ENCODE results near the gene CTBP1. TPM values are rescaled to one million over a fixed set of nuclear protein-coding genes. Genes with fewer than 3 reads are reported as not detected.

Gene CTBP1
- total and polyA plus RNA-seq, 2 experiments from 2014 or later = 40.1 to 160 TPM

DNA sequence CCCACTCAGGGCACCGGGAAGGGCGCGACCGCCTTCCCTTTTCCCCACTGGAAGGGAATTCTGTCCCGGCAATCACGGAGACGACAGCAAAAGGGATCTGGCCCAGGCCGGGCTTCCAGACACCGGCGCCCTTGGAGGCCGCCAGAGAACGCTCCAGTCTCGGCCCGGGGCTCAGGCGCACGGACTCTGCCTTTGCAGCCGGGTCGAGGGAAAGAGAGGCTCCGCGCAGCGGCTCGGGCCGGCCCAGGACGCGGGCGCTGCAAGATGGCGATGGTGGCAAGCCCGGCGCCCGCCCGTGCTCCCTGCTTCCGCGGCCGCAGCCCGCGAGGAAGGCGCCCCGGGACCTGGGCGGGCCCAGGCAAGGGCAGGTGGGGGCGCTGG, 1.1 kb downstream of the CTBP1 start:
- no peak for TF ChIP-seq EZH2phosphoT487 (IDR thresholded peaks at IDR 0.05; ENCODE audit: insufficient read depth, low read depth)
- no peak for TF ChIP-seq EZH2 (IDR thresholded peaks at IDR 0.05; ENCODE audit: insufficient read depth, poor library complexity, severe bottlenecking)
- Histone ChIP-seq H3K79me2 (ENCODE audit: insufficient read depth) (peaks cover 72% of the 10 kb centered on the region), H3K9me3 (ENCODE audit: low read depth) (no peaks in the 10 kb centered on the region), H3K27ac (peak overlapping the region; percentile 80), H3F3A (ENCODE audit: insufficient read depth) (no peaks in the 10 kb centered on the region), H3K36me3 (ENCODE audit: low read depth) (no peaks in the 10 kb centered on the region), H2AFZ (peak overlapping the region; percentile 51), H3K9ac (peak overlapping the region; percentile 93), H3K4me3 (peak overlapping the region; percentile 90), H3K9me2 (ENCODE audit: insufficient read depth) (no peaks in the 10 kb centered on the region), H3K4me2 (ENCODE audit: unreplicated experiment) (peak overlapping the region; percentile 87), H4K20me1 (ENCODE audit: insufficient read depth) (no peaks in the 10 kb centered on the region), H3K4me1 (ENCODE audit: insufficient read depth) (peaks cover 13% of the 10 kb centered on the region; the same call in 1 of the 2 replicates), H3K27me3 (replicated peaks; ENCODE audit: insufficient read depth) (no peaks in the 10 kb centered on the region)
- in situ Hi-C loops (cut with MboI) = no loop called here
- WGBS, 2 experiments (ENCODE audit: low coverage in 1 of 2, low lambda C conversion rate in 2 of 2, missing lambda C conversion rate in 2 of 2) = 0 to 3% methylated on average over 17 to 18 of the region's 40 CpGs
- no peak for DNase-seq

DNA sequence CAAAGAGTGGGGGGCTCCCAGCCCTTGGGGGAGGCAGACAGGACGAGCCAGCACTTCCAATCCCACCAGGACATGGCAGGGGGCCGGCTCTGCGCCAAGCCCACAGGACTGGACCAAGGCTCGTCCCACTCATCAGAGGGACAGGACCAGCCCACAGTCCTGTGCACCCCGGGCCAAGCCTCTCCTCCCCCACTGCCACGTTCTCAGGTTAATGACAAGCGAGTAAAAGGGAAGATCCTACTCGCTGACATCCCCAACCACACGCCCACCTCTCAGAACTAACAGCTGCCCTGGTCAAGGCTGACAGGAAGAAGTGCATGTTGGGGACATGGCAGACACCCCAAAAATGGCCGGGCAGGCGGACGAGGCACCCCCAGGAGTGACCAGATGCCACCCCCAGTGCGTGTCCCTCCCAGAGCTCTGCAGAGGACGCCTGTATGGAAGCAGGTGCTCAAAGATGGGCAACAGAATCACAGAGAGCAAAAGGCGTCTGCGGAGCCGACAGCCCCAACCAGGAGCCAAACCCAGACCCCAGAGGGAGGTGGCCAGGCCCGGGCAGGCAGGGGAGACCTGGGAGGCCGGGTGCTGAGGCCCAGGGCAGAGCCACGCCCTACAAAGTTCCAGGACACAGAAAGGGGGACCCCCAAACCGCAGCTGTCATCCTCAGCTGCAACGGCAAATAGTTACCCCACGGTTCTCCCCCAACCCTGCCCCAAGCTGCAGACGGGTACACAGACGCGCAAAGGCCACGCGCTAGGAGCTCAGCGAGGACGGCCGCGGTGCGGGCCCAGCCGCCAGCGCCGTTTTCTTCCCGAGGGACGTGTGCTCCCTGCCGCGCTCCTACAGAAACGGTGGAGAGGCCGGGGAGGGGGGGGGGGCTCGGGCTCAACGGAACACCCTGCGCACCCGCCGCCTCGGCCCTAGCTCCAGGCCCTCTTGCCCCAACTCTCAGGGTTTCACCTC, 1.7 kb downstream of the CTBP1 start:
- no peaks in the 10 kb centered on the region for H3F3A ChIP-seq (ENCODE audit: insufficient read depth)
- peak overlapping the region; percentile 90 for H3K4me3 ChIP-seq
- no peaks in the 10 kb centered on the region for H4K20me1 ChIP-seq (ENCODE audit: insufficient read depth)
- no peaks in the 10 kb centered on the region for H3K9me3 ChIP-seq (ENCODE audit: low read depth)
- H2AFZ ChIP-seq = peak overlapping the region; percentile 51
- no peaks in the 10 kb centered on the region for H3K36me3 ChIP-seq (ENCODE audit: low read depth)
- H3K4me1 ChIP-seq (ENCODE audit: insufficient read depth) = peaks cover 13% of the 10 kb centered on the region; the same call in 1 of the 2 replicates
- 12 to 14% methylated on average over 39 to 47 of the region's 48 CpGs for WGBS, 2 experiments (ENCODE audit: low coverage in 1 of 2, low lambda C conversion rate in 2 of 2, missing lambda C conversion rate in 2 of 2)
- peak overlapping the region; percentile 87 for H3K4me2 ChIP-seq (ENCODE audit: unreplicated experiment)
- DNase-seq = peak; percentile 65
- peak overlapping the region; percentile 93 for H3K9ac ChIP-seq
- H3K79me2 ChIP-seq (ENCODE audit: insufficient read depth) = peaks cover 79% of the 10 kb centered on the region
- in situ Hi-C loops (cut with MboI) = no loop called here
- no peaks in the 10 kb centered on the region for H3K27me3 ChIP-seq (replicated peaks; ENCODE audit: insufficient read depth)
- H3K27ac ChIP-seq = peak overlapping the region; percentile 80
- TF ChIP-seq EZH2 (IDR thresholded peaks at IDR 0.05; ENCODE audit: insufficient read depth, poor library complexity, severe bottlenecking) (no peak), EZH2phosphoT487 (IDR thresholded peaks at IDR 0.05; ENCODE audit: insufficient read depth, low read depth) (no peak)
- no peaks in the 10 kb centered on the region for H3K9me2 ChIP-seq (ENCODE audit: insufficient read depth)

DNA sequence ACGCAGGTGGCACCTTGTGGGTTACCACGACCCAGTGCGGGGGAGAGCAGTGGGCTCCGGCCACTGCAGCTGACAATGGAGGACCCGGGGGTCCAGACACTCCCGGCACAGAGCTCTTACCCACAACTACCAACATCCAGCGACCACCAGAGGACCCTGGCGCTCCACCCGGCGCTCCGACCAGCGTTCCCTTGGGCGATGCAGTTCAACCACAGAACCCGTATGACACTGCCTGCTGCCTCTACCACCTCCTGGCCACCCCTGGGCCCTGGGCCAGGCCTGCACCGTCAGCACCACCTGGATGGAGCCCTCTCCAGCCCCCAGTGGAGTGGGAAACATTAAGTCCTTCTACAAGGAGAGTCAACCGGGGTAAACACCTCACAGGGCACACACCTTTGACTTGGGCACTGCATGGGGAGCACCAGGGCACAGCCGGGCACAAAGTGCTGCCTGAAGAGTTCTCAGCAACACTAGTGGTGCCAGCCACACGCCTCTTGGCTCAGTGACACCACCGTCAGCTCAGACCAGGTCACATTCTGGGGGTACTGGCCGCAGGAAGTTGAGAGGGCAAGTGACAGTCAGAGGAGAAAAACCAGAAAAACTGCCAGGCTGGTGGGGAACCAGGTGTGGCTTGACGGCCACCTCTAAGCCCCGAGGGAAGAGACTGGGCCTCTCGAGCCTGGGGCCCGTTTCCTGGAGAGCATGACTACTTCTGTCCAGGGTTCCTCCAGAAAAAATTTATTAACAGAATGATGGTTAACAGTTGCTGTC, 2.6 kb downstream of the CTBP1 start:
- H3K79me2 ChIP-seq (ENCODE audit: insufficient read depth) = peaks cover 80% of the 10 kb centered on the region
- TF ChIP-seq EZH2phosphoT487 (IDR thresholded peaks at IDR 0.05; ENCODE audit: insufficient read depth, low read depth) (no peak), EZH2 (IDR thresholded peaks at IDR 0.05; ENCODE audit: insufficient read depth, poor library complexity, severe bottlenecking) (no peak)
- H3K4me1 ChIP-seq (ENCODE audit: insufficient read depth) = peaks cover 13% of the 10 kb centered on the region; the same call in 1 of the 2 replicates
- WGBS, 2 experiments (ENCODE audit: low coverage in 1 of 2, low lambda C conversion rate in 2 of 2, missing lambda C conversion rate in 2 of 2) = 73 to 74% methylated on average over 24 of the region's 24 CpGs
- DNase-seq = peak; percentile 43
- peak overlapping the region; percentile 80 for H3K27ac ChIP-seq
- H2AFZ ChIP-seq = no peak overlapping the region
- no peaks in the 10 kb centered on the region for H3K27me3 ChIP-seq (replicated peaks; ENCODE audit: insufficient read depth)
- H3F3A ChIP-seq (ENCODE audit: insufficient read depth) = no peaks in the 10 kb centered on the region
- H3K9ac ChIP-seq = peak overlapping the region; percentile 93
- H3K9me2 ChIP-seq (ENCODE audit: insufficient read depth) = no peaks in the 10 kb centered on the region
- in situ Hi-C loops (cut with MboI) = no loop called here
- no peaks in the 10 kb centered on the region for H4K20me1 ChIP-seq (ENCODE audit: insufficient read depth)
- H3K4me2 ChIP-seq (ENCODE audit: unreplicated experiment) = peak overlapping the region; percentile 87
- no peaks in the 10 kb centered on the region for H3K9me3 ChIP-seq (ENCODE audit: low read depth)
- H3K36me3 ChIP-seq (ENCODE audit: low read depth) = no peaks in the 10 kb centered on the region
- H3K4me3 ChIP-seq = peak overlapping the region; percentile 90

DNA sequence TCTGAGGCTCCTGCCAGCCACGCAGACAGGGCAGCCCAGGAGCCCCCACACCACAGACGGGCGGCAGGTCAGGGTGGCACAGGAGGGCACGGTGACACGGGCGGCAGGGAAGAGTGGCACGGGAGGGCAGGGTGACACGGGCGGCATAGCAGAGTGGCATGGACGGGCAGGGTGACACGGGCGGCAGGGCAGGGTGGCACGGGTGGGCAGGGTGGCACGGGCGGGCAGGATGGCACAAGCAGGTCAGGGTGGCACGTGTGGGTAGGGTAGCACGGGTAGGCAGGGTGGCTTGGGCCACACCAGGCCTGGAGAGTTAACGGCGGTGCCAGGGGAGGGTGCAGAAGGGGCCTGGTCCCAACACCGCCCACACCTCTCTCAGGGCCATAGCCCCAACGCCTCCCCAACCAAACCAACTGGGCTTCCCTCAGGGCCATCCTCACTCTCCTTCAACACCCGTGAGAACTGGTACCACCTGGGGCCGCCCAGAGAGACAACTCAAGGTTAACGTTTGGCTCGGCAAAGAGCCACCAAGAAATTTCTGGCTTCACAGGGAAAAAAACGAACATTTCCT, 3.4 kb downstream of the CTBP1 start:
- Histone ChIP-seq H3K27me3 (replicated peaks; ENCODE audit: insufficient read depth) (no peaks in the 10 kb centered on the region), H3K79me2 (ENCODE audit: insufficient read depth) (peaks cover 80% of the 10 kb centered on the region), H3K36me3 (ENCODE audit: low read depth) (no peaks in the 10 kb centered on the region), H3F3A (ENCODE audit: insufficient read depth) (no peaks in the 10 kb centered on the region), H3K9ac (no peak overlapping the region), H3K9me3 (ENCODE audit: low read depth) (no peaks in the 10 kb centered on the region), H3K4me2 (ENCODE audit: unreplicated experiment) (peak overlapping the region; percentile 87), H3K4me1 (ENCODE audit: insufficient read depth) (peaks cover 13% of the 10 kb centered on the region; the same call in 1 of the 2 replicates), H4K20me1 (ENCODE audit: insufficient read depth) (no peaks in the 10 kb centered on the region), H2AFZ (no peak overlapping the region), H3K4me3 (no peak overlapping the region), H3K27ac (no peak overlapping the region), H3K9me2 (ENCODE audit: insufficient read depth) (no peaks in the 10 kb centered on the region)
- no peak for TF ChIP-seq EZH2phosphoT487 (IDR thresholded peaks at IDR 0.05; ENCODE audit: insufficient read depth, low read depth)
- no peak for TF ChIP-seq EZH2 (IDR thresholded peaks at IDR 0.05; ENCODE audit: insufficient read depth, poor library complexity, severe bottlenecking)
- WGBS, 2 experiments (ENCODE audit: low coverage in 1 of 2, low lambda C conversion rate in 2 of 2, missing lambda C conversion rate in 2 of 2) = 88% methylated on average over 21 to 26 of the region's 26 CpGs
- DNase-seq = no peak
- in situ Hi-C loops (cut with MboI) = no loop called here

Data from GM23248 (cell line).